CD8-positive, alpha-beta memory T cell (primary cell): ENCODE results near the gene LTBR. TPM values are rescaled to one million over a fixed set of nuclear protein-coding genes. Genes with fewer than 3 reads are reported as not detected.
"Not testable (repeated sequence)": the region's sequence is repeated elsewhere in the genome, so short reads cannot be mapped to it uniquely, and the experiment has no call there.

Source experiments
- CTCF ChIA-PET: fragments of 350-600 bp; sonication (Branson Sonifier 250); formaldehyde crosslinking; loops from one replicate; lab custom pipeline; 2021; ENCODE audit warnings: antibody characterized with exemption; lab: Charles Lee
- POLR2A ChIA-PET: fragments of 350-600 bp; sonication (Branson Sonifier 250); formaldehyde crosslinking; loops from one replicate; lab custom pipeline; 2021; ENCODE audit warnings: antibody characterized with exemption; lab: Charles Lee
- DNase-seq, 5 donors: peaks; one replicate each; pipeline versions ENCODE4 v3.0.0 to v3.0.0-alpha.2; 2020 to 2022; ENCODE audit warnings: mixed read lengths in 1 of 5
- H3K27ac ChIP-seq: one replicate; pipeline ENCODE4 v1.7.0; 2013; ENCODE audit warnings: low read depth, mild to moderate bottlenecking, low read length, moderate library complexity
- H3K27me3 ChIP-seq: 2 replicates; pipeline ENCODE4 v1.7.0; 2013; ENCODE audit warnings: low read length, mild to moderate bottlenecking; ENCODE audit not compliant: insufficient read depth, poor library complexity, severe bottlenecking
- H3K36me3 ChIP-seq: 2 replicates; pipeline ENCODE4 v1.7.0; 2013; ENCODE audit warnings: mild to moderate bottlenecking, low read length, moderate library complexity; ENCODE audit not compliant: insufficient read depth
- H3K4me1 ChIP-seq: 2 replicates; pipeline ENCODE4 v1.7.0; 2013; ENCODE audit warnings: mild to moderate bottlenecking, low read length, moderate library complexity; ENCODE audit not compliant: insufficient read depth
- H3K4me3 ChIP-seq: 2 replicates; pipeline ENCODE4 v1.7.0; 2013; ENCODE audit warnings: mild to moderate bottlenecking, low read length
- H3K9me3 ChIP-seq: 2 replicates; pipeline ENCODE4 v1.7.0; 2013; ENCODE audit warnings: mild to moderate bottlenecking, low read length
- H3K27ac Mint-ChIP-seq, 8 donors: one replicate each; pipeline ENCODE4 v1.8.0; 2020 to 2021; ENCODE audit warnings: mixed read lengths in 8 of 8, mild to moderate bottlenecking in 6 of 8, inconsistent platforms in 3 of 8, moderate library complexity in 3 of 8
- H3K27me3 Mint-ChIP-seq, 2 donors: one replicate each; pipeline ENCODE4 v1.8.0; 2020 to 2021; ENCODE audit warnings: mixed read lengths in 2 of 2, mild to moderate bottlenecking in 1 of 2, moderate library complexity in 1 of 2
- H3K36me3 Mint-ChIP-seq, 3 donors: one replicate each; pipeline ENCODE4 v1.8.0; 2020 to 2021; ENCODE audit warnings: mixed read lengths in 3 of 3, inconsistent platforms in 1 of 3, mild to moderate bottlenecking in 1 of 3
- H3K4me1 Mint-ChIP-seq, 3 donors: one replicate each; pipeline ENCODE4 v1.8.0; 2020 to 2021; ENCODE audit warnings: mixed read lengths in 3 of 3, inconsistent platforms in 1 of 3, mild to moderate bottlenecking in 1 of 3
- H3K4me3 Mint-ChIP-seq, 7 donors: one replicate each; pipeline ENCODE4 v1.8.0; 2020 to 2021; ENCODE audit warnings: mixed read lengths in 7 of 7, mild to moderate bottlenecking in 6 of 7, moderate library complexity in 4 of 7, inconsistent platforms in 2 of 7
- H3K9me3 Mint-ChIP-seq, 5 donors: one replicate each; pipeline ENCODE4 v1.8.0; 2020 to 2022; ENCODE audit warnings: mixed read lengths in 5 of 5, mild to moderate bottlenecking in 3 of 5, moderate library complexity in 2 of 5, inconsistent platforms in 1 of 5
- polyA plus RNA-seq: library from polyadenylated mRNA; unstranded; fragments of 300-500 nt; fragmentation: Illumina TruSeq; gene quantifications from one replicate; pipeline ENCODE4 v1.2.3, GENCODE V29; 2021
- total RNA-seq, 2 experiments: library from RNA; stranded (reverse); gene quantifications; one replicate each; pipeline ENCODE4 v1.2.3, GENCODE V29; 2021

The LTBR gene
- total and polyA plus RNA-seq, 3 experiments from 2014 or later: 0.51 to 1.4 TPM; not detected in 1

- POLR2A ChIA-PET: interaction anchor here (0.7 to 1.0 kb wide), 5 partner anchors 15 to 60 kb away, joined by 3 to 4 read pairs (median 4); partner anchors contain the start of gene CD27
- not testable (repeated sequence) for H3K9me3 Mint-ChIP-seq, H3K36me3 Mint-ChIP-seq, H3K27me3 Mint-ChIP-seq, H3K27me3 ChIP-seq, H3K36me3 ChIP-seq, H3K9me3 ChIP-seq, DNase-seq
- CTCF ChIA-PET: interaction anchor here (1.4 to 7.7 kb wide), 6 partner anchors 11 to 111 kb away, joined by 3 to 107 read pairs (median 67); partner anchors contain the start of gene VAMP1
- H3K4me1 ChIP-seq: peaks cover 66% of the 10 kb centered on the region
- Mint-ChIP-seq H3K27ac (peak overlapping the region in 7 of 8 donors; percentile 92 to 98 (median 97)), H3K4me1 (peaks cover 57 to 62% (median 59%) of the 10 kb centered on the region in 3 donors), H3K4me3 (peak overlapping the region in 2 of 7 donors; percentile 66 to 90)
- H3K4me3 ChIP-seq: peak overlapping the region; percentile 0
- peak overlapping the region; percentile 69 for H3K27ac ChIP-seq
Observed at GRCh38 chr12:6427796-6428195, 43.8 kb downstream of the LTBR start.

GRCh38 chr12:6428326-6428725 is 44.4 kb downstream of the LTBR start:
- Mint-ChIP-seq H3K4me3 (peak overlapping the region in 1 of 7 donors; percentile 27), H3K27ac (peak overlapping the region in 7 of 8 donors; percentile 21 to 93 (median 63)), H3K27me3 (no peaks in the 10 kb centered on the region), H3K36me3 (no peaks in the 10 kb centered on the region), H3K9me3 (no peaks in the 10 kb centered on the region), H3K4me1 (peaks cover 60 to 66% (median 62%) of the 10 kb centered on the region in 3 donors)
- peaks cover 69% of the 10 kb centered on the region for H3K4me1 ChIP-seq
- no peak for DNase-seq
- H3K4me3 ChIP-seq: no peak overlapping the region
- POLR2A ChIA-PET: interaction anchor here (1.0 kb wide), 1 partner anchor 14 kb away, joined by 3 read pairs; no protein-coding TSS in a partner anchor
- H3K27me3 ChIP-seq: no peaks in the 10 kb centered on the region
- no peak overlapping the region for H3K27ac ChIP-seq
- H3K9me3 ChIP-seq: no peaks in the 10 kb centered on the region
- no peaks in the 10 kb centered on the region for H3K36me3 ChIP-seq
- CTCF ChIA-PET: interaction anchor here (1.0 to 7.7 kb wide), 5 partner anchors 11 to 111 kb away, joined by 3 to 107 read pairs (median 53); partner anchors contain the start of gene VAMP1

GRCh38 chr12:6430124-6430989 is 46.4 kb downstream of the LTBR start:
- peak overlapping the region; percentile 13 for H3K27ac ChIP-seq
- H3K4me3 ChIP-seq: no peak overlapping the region
- H3K4me1 ChIP-seq: peaks cover 70% of the 10 kb centered on the region
- no peaks in the 10 kb centered on the region for H3K36me3 ChIP-seq
- no peaks in the 10 kb centered on the region for H3K9me3 ChIP-seq
- no peaks in the 10 kb centered on the region for H3K36me3 Mint-ChIP-seq
- peak in 2 of 5 donors; percentile 25 to 68 for DNase-seq
- ChIA-PET CTCF (interaction anchor here (1.3 kb wide), 1 partner anchor 126 kb away, joined by 3 read pairs; no protein-coding TSS in a partner anchor), POLR2A (no interaction called here)
- no peaks in the 10 kb centered on the region for H3K9me3 Mint-ChIP-seq
- peaks cover 65 to 67% (median 67%) of the 10 kb centered on the region in 3 donors for H3K4me1 Mint-ChIP-seq
- H3K4me3 Mint-ChIP-seq: peak overlapping the region in 6 of 7 donors; percentile 3 to 72 (median 50)
- peak overlapping the region in 7 of 8 donors; percentile 11 to 83 (median 63) for H3K27ac Mint-ChIP-seq
- H3K27me3 Mint-ChIP-seq: no peaks in the 10 kb centered on the region
- H3K27me3 ChIP-seq: no peaks in the 10 kb centered on the region

GRCh38 chr12:6432991-6433390 is 49.0 kb downstream of the LTBR start:
- Mint-ChIP-seq H3K4me1 (peaks cover 45 to 47% (median 45%) of the 10 kb centered on the region in 3 donors), H3K27ac (peak overlapping the region in 6 of 8 donors; percentile 70 to 90 (median 80)), H3K27me3 (no peaks in the 10 kb centered on the region), H3K36me3 (no peaks in the 10 kb centered on the region), H3K4me3 (peak overlapping the region in 5 of 7 donors; percentile 2 to 48 (median 15)), H3K9me3 (no peaks in the 10 kb centered on the region)
- ChIA-PET CTCF (interaction anchor here (4.0 to 4.7 kb wide), 3 partner anchors 9 to 33 kb away, joined by 15 to 23 read pairs (median 21); no protein-coding TSS in a partner anchor), POLR2A (interaction anchor here (1.0 to 2.8 kb wide), 4 partner anchors 11 to 38 kb away, joined by 3 to 23 read pairs (median 4); partner anchors contain the start of genes CD27, TAPBPL and VAMP1)
- Histone ChIP-seq H3K36me3 (no peaks in the 10 kb centered on the region), H3K9me3 (no peaks in the 10 kb centered on the region), H3K27me3 (no peaks in the 10 kb centered on the region), H3K27ac (no peak overlapping the region), H3K4me1 (peaks cover 44% of the 10 kb centered on the region), H3K4me3 (no peak overlapping the region)
- DNase-seq: peak in 2 of 5 donors; percentile 28 to 37

- H3K36me3 ChIP-seq: no peaks in the 10 kb centered on the region
- peak in 4 of 5 donors; percentile 17 to 66 (median 44) for DNase-seq
- Mint-ChIP-seq H3K36me3 (no peaks in the 10 kb centered on the region), H3K27ac (peak overlapping the region; percentile 79 to 96 (median 89)), H3K9me3 (no peaks in the 10 kb centered on the region), H3K4me3 (peak overlapping the region; percentile 31 to 73 (median 63)), H3K27me3 (no peaks in the 10 kb centered on the region), H3K4me1 (peaks cover 40 to 43% (median 42%) of the 10 kb centered on the region in 3 donors)
- H3K4me3 ChIP-seq: no peak overlapping the region
- H3K27me3 ChIP-seq: no peaks in the 10 kb centered on the region
- H3K4me1 ChIP-seq: peaks cover 43% of the 10 kb centered on the region
- peak overlapping the region; percentile 11 for H3K27ac ChIP-seq
- ChIA-PET POLR2A (interaction anchor here (0.7 to 2.8 kb wide), 11 partner anchors 9 to 102 kb away, joined by 3 to 23 read pairs (median 4); partner anchors contain the start of genes CD27, TAPBPL and VAMP1), CTCF (interaction anchor here (1.0 to 4.7 kb wide), 12 partner anchors 9 to 124 kb away, joined by 3 to 23 read pairs (median 5); partner anchors contain the start of genes CD27, TAPBPL and VAMP1)
- no peaks in the 10 kb centered on the region for H3K9me3 ChIP-seq
Observed at GRCh38 chr12:6434205-6435140, 50.5 kb downstream of the LTBR start.

- Mint-ChIP-seq H3K4me3 (no peak overlapping the region), H3K27me3 (no peaks in the 10 kb centered on the region), H3K4me1 (peaks cover 34 to 38% (median 35%) of the 10 kb centered on the region in 3 donors), H3K9me3 (no peaks in the 10 kb centered on the region), H3K36me3 (no peaks in the 10 kb centered on the region), H3K27ac (peak overlapping the region in 1 of 8 donors; percentile 17)
- H3K4me1 ChIP-seq: peaks cover 28% of the 10 kb centered on the region
- CTCF ChIA-PET: interaction anchor here (1.2 to 4.7 kb wide), 3 partner anchors 9 to 29 kb away, joined by 4 to 23 read pairs (median 21); partner anchors contain the start of gene CD27
- no peak overlapping the region for H3K27ac ChIP-seq
- POLR2A ChIA-PET: interaction anchor here (1.8 kb wide), 1 partner anchor 35 kb away, joined by 4 read pairs; the partner anchor contains the start of gene VAMP1
- no peak for DNase-seq
- no peaks in the 10 kb centered on the region for H3K27me3 ChIP-seq
- H3K9me3 ChIP-seq: no peaks in the 10 kb centered on the region
- no peak overlapping the region for H3K4me3 ChIP-seq
- no peaks in the 10 kb centered on the region for H3K36me3 ChIP-seq
Observed at GRCh38 chr12:6435961-6436715, 52.2 kb downstream of the LTBR start.
